Mesendoderm (in vitro differentiated cells): ENCODE results near the gene VCAN.

Experiments used
- DNase-seq: peaks from one replicate; pipeline ENCODE4 v3.0.0; 2013
- H2AK5ac ChIP-seq: 2 replicates; pipeline ENCODE4 v1.6.1; 2013; ENCODE audit warnings: low read length, inconsistent platforms
- H2BK120ac ChIP-seq: 2 replicates; pipeline ENCODE4 v1.6.1; 2013; ENCODE audit warnings: low read depth, mild to moderate bottlenecking, low read length, moderate library complexity, mixed read lengths
- H2BK15ac ChIP-seq: replicated peaks from 2 replicates; pipeline ENCODE4 v1.6.1; 2013; ENCODE audit warnings: low read depth, mild to moderate bottlenecking, moderate library complexity
- H2BK5ac ChIP-seq: 2 replicates; pipeline ENCODE4 v1.6.1; 2013; ENCODE audit warnings: low read length, inconsistent platforms
- H3K18ac ChIP-seq: 2 replicates; pipeline ENCODE4 v1.6.1; 2013; ENCODE audit warnings: mild to moderate bottlenecking, low read length, mixed read lengths
- H3K23ac ChIP-seq: one replicate; pipeline ENCODE4 v1.6.1; 2013; ENCODE audit warnings: low read length
- H3K27ac ChIP-seq: 2 replicates; pipeline ENCODE4 v1.5.1; 2013; ENCODE audit warnings: low read depth, mild to moderate bottlenecking, inconsistent platforms, low read length, moderate library complexity
- H3K27me3 ChIP-seq: 2 replicates; pipeline ENCODE4 v1.6.1; 2013; ENCODE audit warnings: low read length, control low read depth, mild to moderate bottlenecking, inconsistent platforms; ENCODE audit not compliant: insufficient read depth, poor library complexity
- H3K36me3 ChIP-seq: 2 replicates; pipeline ENCODE4 v1.6.1; 2013; ENCODE audit warnings: low read length, inconsistent platforms; ENCODE audit not compliant: control insufficient read depth, insufficient read depth
- H3K4ac ChIP-seq: one replicate; pipeline ENCODE4 v1.6.1; 2013; ENCODE audit warnings: low read depth, mild to moderate bottlenecking, low read length, moderate library complexity
- H3K4me1 ChIP-seq: 2 replicates; pipeline ENCODE4 v1.6.1; 2013; ENCODE audit warnings: low read depth, low read length, inconsistent platforms; ENCODE audit not compliant: control insufficient read depth
- H3K4me2 ChIP-seq: 2 replicates; pipeline ENCODE4 v1.6.1; 2013; ENCODE audit warnings: low read length
- H3K4me3 ChIP-seq: 2 replicates; pipeline ENCODE4 v1.5.1; 2013; ENCODE audit warnings: mild to moderate bottlenecking, low read length
- H3K56ac ChIP-seq: one replicate; pipeline ENCODE4 v1.6.1; 2013; ENCODE audit warnings: low read length
- H3K79me1 ChIP-seq: 2 replicates; pipeline ENCODE4 v1.6.1; 2013; ENCODE audit warnings: low read length, inconsistent platforms
- H3K79me2 ChIP-seq: 2 replicates; pipeline ENCODE4 v1.6.1; 2013; ENCODE audit warnings: mild to moderate bottlenecking, low read length; ENCODE audit not compliant: control insufficient read depth, insufficient read depth
- H3K9ac ChIP-seq: 2 replicates; pipeline ENCODE4 v1.6.1; 2013; ENCODE audit warnings: low read length, inconsistent platforms
- H4K5ac ChIP-seq: one replicate; pipeline ENCODE4 v1.6.1; 2013; ENCODE audit warnings: low read length
- H4K8ac ChIP-seq: one replicate; pipeline ENCODE4 v1.6.1; 2013; ENCODE audit warnings: low read depth, mild to moderate bottlenecking, control low read depth, low read length, moderate library complexity
- WGBS: extraction: QIAGEN DNeasy Blood & Tissue Kit; methylation state at CpG from one replicate; pipeline ENCODE4 v1.1.7; 2013; ENCODE audit warnings: low lambda C conversion rate, missing lambda C conversion rate; ENCODE audit not compliant: insufficient coverage; ENCODE audit errors: extremely low coverage; 5-methylcytosine and 5-hydroxymethylcytosine counted together

The VCAN gene

DNA sequence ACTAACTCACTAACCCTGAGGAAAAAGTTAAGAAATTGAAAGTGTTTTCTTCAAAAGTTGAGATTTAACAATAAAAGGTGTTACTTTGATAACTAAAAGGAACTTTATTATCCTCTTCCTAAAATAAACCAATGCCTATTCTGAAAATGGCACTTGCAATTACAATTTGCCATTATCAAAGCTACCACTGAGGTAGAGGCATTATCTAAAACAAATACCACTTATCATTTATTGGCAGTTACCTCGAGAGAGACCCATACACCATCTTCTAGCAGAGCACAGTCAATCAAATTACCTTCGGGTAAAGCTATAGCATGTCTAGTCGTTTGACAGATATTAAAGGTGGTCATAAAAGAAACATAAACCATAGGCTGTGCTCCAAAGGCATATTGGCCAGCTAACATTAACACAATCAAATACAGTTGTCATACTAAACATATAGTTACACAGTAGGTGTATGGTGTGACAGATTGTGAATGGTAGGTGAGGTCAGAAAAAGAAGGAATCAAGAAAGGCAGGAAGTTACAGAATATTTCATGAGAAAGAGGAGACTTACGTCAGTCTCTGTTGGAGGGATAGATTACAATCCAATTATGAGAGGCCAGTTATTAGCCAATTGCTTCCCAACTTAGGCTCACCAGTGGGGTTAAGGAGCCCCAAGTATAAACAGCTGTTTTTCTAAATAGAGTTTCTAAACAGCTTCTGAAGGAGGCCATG, 56.3 kb downstream of the VCAN start:
- Histone ChIP-seq H2AK5ac (no peak overlapping the region), H3K36me3 (no peaks in the 10 kb centered on the region)
- no CpG with 5 or more reads among the region's 4 CpGs for WGBS

DNA sequence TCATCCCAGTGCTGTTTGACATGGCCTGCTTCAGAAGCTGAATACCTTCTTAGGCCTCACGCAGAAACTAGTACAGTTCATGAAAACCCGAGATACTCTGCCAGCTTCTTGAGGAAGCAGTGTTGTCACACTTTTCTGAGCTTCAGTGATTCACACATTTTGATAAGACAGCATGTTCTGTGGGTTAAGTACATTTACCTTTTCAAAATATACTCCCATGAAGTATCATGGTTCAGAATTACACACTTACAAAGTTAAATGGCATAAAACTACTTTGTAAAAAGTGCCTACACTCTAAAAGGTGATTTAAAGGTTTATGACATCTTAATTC, 56.9 kb downstream of the VCAN start:
- H3K27me3 ChIP-seq: no peaks in the 10 kb centered on the region
- no peak overlapping the region for H4K5ac ChIP-seq
- H3K4me3 ChIP-seq: no peak overlapping the region
- no peak overlapping the region for H4K8ac ChIP-seq
- H3K4me1 ChIP-seq: no peaks in the 10 kb centered on the region
- no CpG with 5 or more reads among the region's 2 CpGs for WGBS
- H2BK5ac ChIP-seq: no peak overlapping the region
- H3K79me1 ChIP-seq: no peaks in the 10 kb centered on the region
- H3K4me2 ChIP-seq: no peak overlapping the region
- no peak overlapping the region for H3K9ac ChIP-seq
- H2AK5ac ChIP-seq: no peak overlapping the region
- no peak overlapping the region for H3K18ac ChIP-seq
- no peaks in the 10 kb centered on the region for H3K36me3 ChIP-seq
- no peak overlapping the region for H3K56ac ChIP-seq
- H3K23ac ChIP-seq: no peak overlapping the region
- H2BK120ac ChIP-seq: no peak overlapping the region
- no peak for DNase-seq
- H3K27ac ChIP-seq: no peak overlapping the region
- H3K4ac ChIP-seq: no peak overlapping the region
- no peak overlapping the region for H2BK15ac ChIP-seq
- H3K79me2 ChIP-seq: no peaks in the 10 kb centered on the region

More for the DNA sequence above, 56.3 kb downstream of the VCAN start:
- Histone ChIP-seq H2BK15ac (no peak overlapping the region), H3K79me1 (no peaks in the 10 kb centered on the region), H3K4ac (no peak overlapping the region), H3K27ac (no peak overlapping the region), H3K79me2 (no peaks in the 10 kb centered on the region), H3K4me2 (no peak overlapping the region), H4K5ac (no peak overlapping the region), H3K18ac (no peak overlapping the region), H2BK5ac (no peak overlapping the region), H2BK120ac (no peak overlapping the region), H3K4me1 (no peaks in the 10 kb centered on the region), H4K8ac (no peak overlapping the region), H3K9ac (no peak overlapping the region), H3K27me3 (no peaks in the 10 kb centered on the region), H3K56ac (no peak overlapping the region), H3K23ac (no peak overlapping the region), H3K4me3 (no peak overlapping the region)
- no peak for DNase-seq

DNA sequence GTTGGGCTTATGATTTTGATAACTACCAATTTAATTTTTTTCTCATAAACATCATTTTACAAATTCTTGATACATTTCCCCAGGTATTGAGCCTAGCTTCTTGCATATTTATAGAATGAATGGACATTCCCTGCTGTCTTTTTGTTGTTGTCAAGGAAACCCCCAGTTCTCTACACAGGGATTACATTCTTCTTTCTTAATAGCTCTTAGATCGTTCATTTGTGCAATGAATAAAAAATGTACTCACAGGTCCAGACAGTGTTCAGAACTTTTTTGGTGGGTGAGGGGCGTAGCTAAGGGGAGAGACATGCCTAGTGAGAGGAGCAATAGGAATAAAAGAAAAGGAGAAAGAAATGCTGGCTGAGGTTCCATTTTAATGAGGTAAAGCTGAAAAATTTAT, 58.6 kb downstream of the VCAN start:
- H3K4me1 ChIP-seq: no peaks in the 10 kb centered on the region
- H3K56ac ChIP-seq: no peak overlapping the region
- no peaks in the 10 kb centered on the region for H3K27me3 ChIP-seq
- H3K4me3 ChIP-seq: no peak overlapping the region
- no peak overlapping the region for H2BK15ac ChIP-seq
- H3K18ac ChIP-seq: no peak overlapping the region
- no peaks in the 10 kb centered on the region for H3K79me2 ChIP-seq
- H3K23ac ChIP-seq: no peak overlapping the region
- H4K8ac ChIP-seq: no peak overlapping the region
- H3K4ac ChIP-seq: no peak overlapping the region
- WGBS: no CpG with 5 or more reads among the region's 2 CpGs
- no peak overlapping the region for H3K27ac ChIP-seq
- no peaks in the 10 kb centered on the region for H3K36me3 ChIP-seq
- no peak overlapping the region for H3K9ac ChIP-seq
- no peak overlapping the region for H2BK5ac ChIP-seq
- no peak overlapping the region for H2AK5ac ChIP-seq
- H4K5ac ChIP-seq: no peak overlapping the region
- DNase-seq: no peak
- no peaks in the 10 kb centered on the region for H3K79me1 ChIP-seq
- H2BK120ac ChIP-seq: no peak overlapping the region
- H3K4me2 ChIP-seq: no peak overlapping the region

DNA sequence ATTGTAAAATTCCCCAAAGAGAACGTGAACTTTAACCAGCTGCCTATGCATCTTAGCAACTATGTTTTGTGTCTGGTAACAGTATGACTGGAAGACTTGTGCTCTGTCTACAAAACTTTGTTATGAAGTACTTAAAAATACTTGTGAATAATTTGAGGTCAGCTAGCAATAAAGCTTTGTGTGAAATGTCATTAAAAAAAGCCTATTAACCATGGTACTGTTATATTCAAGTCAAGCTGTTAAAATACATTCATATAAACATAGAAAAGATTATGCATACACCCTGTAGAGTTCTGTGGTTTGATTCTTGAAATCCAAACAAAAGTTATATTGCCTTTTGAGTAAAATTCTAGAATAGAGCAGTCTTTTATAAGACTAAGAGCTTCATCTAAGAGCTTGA, 60.1 kb downstream of the VCAN start:
- Histone ChIP-seq H3K36me3 (no peaks in the 10 kb centered on the region), H3K56ac (no peak overlapping the region), H4K8ac (no peak overlapping the region), H3K79me2 (no peaks in the 10 kb centered on the region), H3K9ac (no peak overlapping the region), H3K23ac (no peak overlapping the region), H3K18ac (no peak overlapping the region), H2BK120ac (no peak overlapping the region), H4K5ac (no peak overlapping the region), H3K27me3 (no peaks in the 10 kb centered on the region), H3K79me1 (no peaks in the 10 kb centered on the region), H3K4me3 (no peak overlapping the region), H3K27ac (no peak overlapping the region), H3K4me2 (no peak overlapping the region), H2BK5ac (no peak overlapping the region), H3K4me1 (no peaks in the 10 kb centered on the region), H2AK5ac (no peak overlapping the region), H2BK15ac (no peak overlapping the region), H3K4ac (no peak overlapping the region)
- no CpG with 5 or more reads among the region's 1 CpG for WGBS
- no peak for DNase-seq

DNA sequence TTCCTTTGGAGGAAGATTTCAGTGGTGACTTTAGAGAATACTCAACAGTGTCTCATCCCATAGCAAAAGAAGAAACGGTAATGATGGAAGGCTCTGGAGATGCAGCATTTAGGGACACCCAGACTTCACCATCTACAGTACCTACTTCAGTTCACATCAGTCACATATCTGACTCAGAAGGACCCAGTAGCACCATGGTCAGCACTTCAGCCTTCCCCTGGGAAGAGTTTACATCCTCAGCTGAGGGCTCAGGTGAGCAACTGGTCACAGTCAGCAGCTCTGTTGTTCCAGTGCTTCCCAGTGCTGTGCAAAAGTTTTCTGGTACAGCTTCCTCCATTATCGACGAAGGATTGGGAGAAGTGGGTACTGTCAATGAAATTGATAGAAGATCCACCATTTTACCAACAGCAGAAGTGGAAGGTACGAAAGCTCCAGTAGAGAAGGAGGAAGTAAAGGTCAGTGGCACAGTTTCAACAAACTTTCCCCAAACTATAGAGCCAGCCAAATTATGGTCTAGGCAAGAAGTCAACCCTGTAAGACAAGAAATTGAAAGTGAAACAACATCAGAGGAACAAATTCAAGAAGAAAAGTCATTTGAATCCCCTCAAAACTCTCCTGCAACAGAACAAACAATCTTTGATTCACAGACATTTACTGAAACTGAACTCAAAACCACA, 67.4 kb downstream of the VCAN start:
- no peak overlapping the region for H3K9ac ChIP-seq
- H3K56ac ChIP-seq: no peak overlapping the region
- H3K27me3 ChIP-seq: no peaks in the 10 kb centered on the region
- peaks cover 3% of the 10 kb centered on the region for H3K79me1 ChIP-seq
- no peak overlapping the region for H2AK5ac ChIP-seq
- no peak overlapping the region for H3K4me3 ChIP-seq
- H3K18ac ChIP-seq: no peak overlapping the region
- H4K8ac ChIP-seq: no peak overlapping the region
- H2BK5ac ChIP-seq: no peak overlapping the region
- H3K4me2 ChIP-seq: no peak overlapping the region
- no peak overlapping the region for H2BK120ac ChIP-seq
- WGBS: no CpG with 5 or more reads among the region's 4 CpGs
- H3K36me3 ChIP-seq: peaks cover 2% of the 10 kb centered on the region
- H3K79me2 ChIP-seq: peaks cover 2% of the 10 kb centered on the region
- H2BK15ac ChIP-seq: no peak overlapping the region
- H4K5ac ChIP-seq: no peak overlapping the region
- DNase-seq: no peak
- H3K23ac ChIP-seq: no peak overlapping the region
- no peak overlapping the region for H3K27ac ChIP-seq
- no peaks in the 10 kb centered on the region for H3K4me1 ChIP-seq
- H3K4ac ChIP-seq: no peak overlapping the region

DNA sequence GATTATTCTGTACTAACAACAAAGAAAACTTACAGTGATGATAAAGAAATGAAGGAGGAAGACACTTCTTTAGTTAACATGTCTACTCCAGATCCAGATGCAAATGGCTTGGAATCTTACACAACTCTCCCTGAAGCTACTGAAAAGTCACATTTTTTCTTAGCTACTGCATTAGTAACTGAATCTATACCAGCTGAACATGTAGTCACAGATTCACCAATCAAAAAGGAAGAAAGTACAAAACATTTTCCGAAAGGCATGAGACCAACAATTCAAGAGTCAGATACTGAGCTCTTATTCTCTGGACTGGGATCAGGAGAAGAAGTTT, 67.9 kb downstream of the VCAN start:
- no peak for DNase-seq

More for the DNA sequence above, 67.9 kb downstream of the VCAN start:
- peaks cover 4% of the 10 kb centered on the region for H3K79me1 ChIP-seq
- H3K27me3 ChIP-seq: no peaks in the 10 kb centered on the region
- no peak overlapping the region for H3K9ac ChIP-seq
- H3K4me1 ChIP-seq: no peaks in the 10 kb centered on the region
- no peak overlapping the region for H2BK5ac ChIP-seq
- no peak overlapping the region for H3K23ac ChIP-seq
- H4K5ac ChIP-seq: no peak overlapping the region
- H2BK15ac ChIP-seq: no peak overlapping the region
- peaks cover 2% of the 10 kb centered on the region for H3K79me2 ChIP-seq
- no peak overlapping the region for H2BK120ac ChIP-seq
- no peak overlapping the region for H3K4ac ChIP-seq
- no peak overlapping the region for H3K18ac ChIP-seq
- H3K4me3 ChIP-seq: no peak overlapping the region
- peaks cover 2% of the 10 kb centered on the region for H3K36me3 ChIP-seq
- H3K27ac ChIP-seq: no peak overlapping the region
- no CpG with 5 or more reads among the region's 1 CpG for WGBS
- no peak overlapping the region for H4K8ac ChIP-seq
- H3K56ac ChIP-seq: no peak overlapping the region
- H2AK5ac ChIP-seq: no peak overlapping the region
- no peak overlapping the region for H3K4me2 ChIP-seq
